MCF 10A (cell line): Measurements from ENCODE around the gene KCNAB1. TPM values are rescaled to one million over a fixed set of nuclear protein-coding genes. Genes with fewer than 3 reads are reported as not detected.

ENCODE experiments used
- BruUV-seq: library from RNA; stranded (reverse); fragments of 400-500 nt; replicated peaks from 2 replicates; lab custom pipeline; 2021; lab: Mats Ljungman, UMichigan
- CTCF ChIA-PET: fragments of 300-600 bp; sonication (Branson Sonifier 250); formaldehyde crosslinking; extraction: SDS; loops from one replicate; lab custom pipeline; 2021; ENCODE audit warnings: antibody characterized with exemption, inconsistent platforms; lab: Yijun Ruan, JAX
- POLR2A ChIA-PET: fragments of 300-600, 350-650 bp; sonication (Branson Sonifier 250); formaldehyde crosslinking; extraction: SDS; loops from one replicate; lab custom pipeline; 2020; ENCODE audit warnings: antibody characterized with exemption, inconsistent platforms; lab: Yijun Ruan, JAX
- DNase-seq: peaks from one replicate; pipeline ENCODE4 v3.0.0-alpha.2; 2018; ENCODE audit not compliant: unreplicated experiment
- H3K27ac Mint-ChIP-seq: one replicate; pipeline ENCODE4 v1.8.0; 2022; ENCODE audit warnings: mild to moderate bottlenecking, low read depth, mixed read lengths; ENCODE audit not compliant: unreplicated experiment
- H3K27me3 Mint-ChIP-seq: one replicate; pipeline ENCODE4 v1.8.0; 2022; ENCODE audit warnings: mixed read lengths; ENCODE audit not compliant: insufficient read depth, unreplicated experiment
- H3K36me3 Mint-ChIP-seq: one replicate; pipeline ENCODE4 v1.8.0; 2022; ENCODE audit warnings: mild to moderate bottlenecking, moderate library complexity, mixed read lengths; ENCODE audit not compliant: insufficient read depth, unreplicated experiment
- H3K4me1 Mint-ChIP-seq: one replicate; pipeline ENCODE4 v1.8.0; 2022; ENCODE audit warnings: mixed read lengths; ENCODE audit not compliant: insufficient read depth, unreplicated experiment
- H3K4me3 Mint-ChIP-seq: one replicate; pipeline ENCODE4 v1.8.0; 2022; ENCODE audit warnings: mild to moderate bottlenecking, moderate library complexity, mixed read lengths; ENCODE audit not compliant: unreplicated experiment
- H3K9me3 Mint-ChIP-seq: one replicate; pipeline ENCODE4 v1.8.0; 2022; ENCODE audit warnings: mixed read lengths; ENCODE audit not compliant: unreplicated experiment
- CTCF ChIP-seq: fragments of 200-600 bp; IDR thresholded peaks from one replicate; pipeline ENCODE4 v1.8.0; 2022; ENCODE audit warnings: antibody characterized with exemption, mild to moderate bottlenecking; ENCODE audit not compliant: unreplicated experiment
- intact Hi-C: fragments of 100-400 bp; cut with micrococcal nuclease; formaldehyde crosslinking; loops from 2 replicates; pipeline ENCODE4 v1.14.1; 2022
- total RNA-seq: library from RNA; stranded (reverse); gene quantifications from 2 replicates; pipeline ENCODE4 v1.2.3, GENCODE V29; 2022

KCNAB1 gene
- total RNA-seq, 1 experiment from 2014 or later, result 0.44 TPM

- intact Hi-C loops, result no loop called here
- ChIA-PET CTCF (interaction anchor here (0.6 to 4.8 kb wide), 6 partner anchors 9 to 1173 kb away, joined by 3 to 19 read pairs (median 4); no protein-coding TSS in a partner anchor), POLR2A (no interaction called here)
- H3K9me3 Mint-ChIP-seq, result no peaks in the 10 kb centered on the region
- no peak overlapping the region for H3K4me3 Mint-ChIP-seq
- TF ChIP-seq CTCF, result no peak
- no TSS peak for BruUV-seq
- no peak overlapping the region for H3K27ac Mint-ChIP-seq
- DNase-seq, result no peak
- H3K4me1 Mint-ChIP-seq, result no peaks in the 10 kb centered on the region
- H3K27me3 Mint-ChIP-seq, result peaks cover 81% of the 10 kb centered on the region
- H3K36me3 Mint-ChIP-seq, result no peaks in the 10 kb centered on the region
Observed at GRCh38 chr3:156140001-156140595, 19.7 kb downstream of the KCNAB1 start.

GRCh38 chr3:156142702-156143101 lies 22.3 kb downstream of the KCNAB1 start:
- no peak overlapping the region for H3K4me3 Mint-ChIP-seq
- no peaks in the 10 kb centered on the region for H3K4me1 Mint-ChIP-seq
- DNase-seq, result peak; percentile 5
- TF ChIP-seq CTCF, result no peak
- ChIA-PET POLR2A (no interaction called here), CTCF (interaction anchor here (0.6 to 2.1 kb wide), 5 partner anchors 132 to 1064 kb away, joined by 3 to 9 read pairs (median 6); no protein-coding TSS in a partner anchor)
- no peak overlapping the region for H3K27ac Mint-ChIP-seq
- BruUV-seq, result no TSS peak
- no peaks in the 10 kb centered on the region for H3K9me3 Mint-ChIP-seq
- no peaks in the 10 kb centered on the region for H3K36me3 Mint-ChIP-seq
- intact Hi-C loops, result no loop called here
- peaks cover 76% of the 10 kb centered on the region for H3K27me3 Mint-ChIP-seq

GRCh38 chr3:156143136-156143535 lies 22.8 kb downstream of the KCNAB1 start:
- CTCF ChIA-PET, result interaction anchor here (0.6 to 2.1 kb wide), 8 partner anchors 9 to 1063 kb away, joined by 3 to 9 read pairs (median 5); no protein-coding TSS in a partner anchor
- TF ChIP-seq CTCF, result no peak
- Mint-ChIP-seq H3K4me3 (no peak overlapping the region), H3K27ac (no peak overlapping the region), H3K9me3 (no peaks in the 10 kb centered on the region), H3K36me3 (no peaks in the 10 kb centered on the region), H3K4me1 (no peaks in the 10 kb centered on the region), H3K27me3 (peaks cover 71% of the 10 kb centered on the region)
- POLR2A ChIA-PET, result no interaction called here
- DNase-seq, result no peak
- no TSS peak for BruUV-seq
- intact Hi-C loops, result no loop called here

GRCh38 chr3:156144060-156144459 lies 23.7 kb downstream of the KCNAB1 start:
- no peak for DNase-seq
- no peak for TF ChIP-seq CTCF
- Mint-ChIP-seq H3K4me1 (no peaks in the 10 kb centered on the region), H3K9me3 (no peaks in the 10 kb centered on the region), H3K27ac (no peak overlapping the region), H3K27me3 (peaks cover 67% of the 10 kb centered on the region), H3K4me3 (no peak overlapping the region), H3K36me3 (no peaks in the 10 kb centered on the region)
- POLR2A ChIA-PET, result no interaction called here
- BruUV-seq, result no TSS peak
- CTCF ChIA-PET, result interaction anchor here (0.6 to 2.1 kb wide), 8 partner anchors 8 to 995 kb away, joined by 3 to 9 read pairs (median 3); no protein-coding TSS in a partner anchor
- intact Hi-C loops, result no loop called here
